Measurements from ENCODE around the gene SLC2A2.

DNA sequence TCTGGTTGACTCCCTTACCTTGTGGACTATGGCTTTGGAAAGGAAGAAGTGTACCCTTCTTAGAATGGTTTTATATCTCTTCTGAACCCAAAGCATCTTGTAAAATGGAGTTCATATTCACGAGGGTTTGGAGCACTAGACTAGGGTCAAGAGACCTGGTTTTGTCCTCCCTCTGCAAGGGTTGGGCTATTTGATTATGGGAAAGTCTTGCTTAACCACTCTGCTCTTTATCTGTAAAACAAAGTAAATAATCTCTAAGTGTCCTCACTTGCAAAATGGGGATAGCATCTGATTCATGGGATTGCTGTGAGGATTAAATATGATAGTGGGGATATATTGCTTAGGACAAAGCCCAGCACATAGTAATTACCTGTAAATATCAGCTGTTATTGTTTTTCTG lies 17.9 kb upstream of the SLC2A2 start:
- TF ChIP-seq CTCF (IDR thresholded peaks at IDR 0.05) (no peak), POLR2A (IDR thresholded peaks at IDR 0.05) (no peak)
